Measurements from ENCODE around the gene TTYH2.
A peak's percentile ranks its signal among the peaks of the same experiment; 100 is the strongest.

Gene TTYH2

GRCh38 chr17:74211912-74212208, 1.5 kb upstream of the TTYH2 start:
- in situ Hi-C loops (cut with HindIII; ENCODE audit: low pct_unique_long_range_greater_than_20kb, low sequenced_read_pairs), result no loop called here
- no peak for DNase-seq (ENCODE audit: low read depth in 1 of 2, low spot score in 1 of 2)
- TF ChIP-seq JUND (IDR thresholded peaks at IDR 0.05; ENCODE audit: low read depth), result no peak

- in situ Hi-C loops (cut with HindIII; ENCODE audit: low pct_unique_long_range_greater_than_20kb, low sequenced_read_pairs), result no loop called here
- no peak for TF ChIP-seq JUND (IDR thresholded peaks at IDR 0.05; ENCODE audit: low read depth)
- no peak for DNase-seq (ENCODE audit: low read depth in 1 of 2, low spot score in 1 of 2)
Measured at GRCh38 chr17:74212209-74212912, 1.0 kb upstream of the TTYH2 start.

- no peak for TF ChIP-seq JUND (IDR thresholded peaks at IDR 0.05; ENCODE audit: low read depth)
- in situ Hi-C loops (cut with HindIII; ENCODE audit: low pct_unique_long_range_greater_than_20kb, low sequenced_read_pairs), result no loop called here
- DNase-seq (ENCODE audit: low read depth in 1 of 2, low spot score in 1 of 2), result no peak
Measured at GRCh38 chr17:74213861-74214391, 555 bp downstream of the TTYH2 start.

GRCh38 chr17:74214484-74215341, 1.3 kb downstream of the TTYH2 start:
- DNase-seq (ENCODE audit: low read depth in 1 of 2, low spot score in 1 of 2), result no peak
- no peak for TF ChIP-seq JUND (IDR thresholded peaks at IDR 0.05; ENCODE audit: low read depth)
- in situ Hi-C loops (cut with HindIII; ENCODE audit: low pct_unique_long_range_greater_than_20kb, low sequenced_read_pairs), result no loop called here

GRCh38 chr17:74215342-74215727, 2.0 kb downstream of the TTYH2 start:
- in situ Hi-C loops (cut with HindIII; ENCODE audit: low pct_unique_long_range_greater_than_20kb, low sequenced_read_pairs), result no loop called here
- TF ChIP-seq JUND (IDR thresholded peaks at IDR 0.05; ENCODE audit: low read depth), result no peak
- DNase-seq (ENCODE audit: low read depth in 1 of 2, low spot score in 1 of 2), result no peak

- TF ChIP-seq JUND (IDR thresholded peaks at IDR 0.05; ENCODE audit: low read depth), result no peak
- in situ Hi-C loops (cut with HindIII; ENCODE audit: low pct_unique_long_range_greater_than_20kb, low sequenced_read_pairs), result no loop called here
- DNase-seq (ENCODE audit: low read depth in 1 of 2, low spot score in 1 of 2), result no peak
Measured at GRCh38 chr17:74216505-74216904, 3.1 kb downstream of the TTYH2 start.

- TF ChIP-seq JUND (IDR thresholded peaks at IDR 0.05; ENCODE audit: low read depth), result no peak
- in situ Hi-C loops (cut with HindIII; ENCODE audit: low pct_unique_long_range_greater_than_20kb, low sequenced_read_pairs), result no loop called here
- peak in 1 of 2 experiments; percentile 69 for DNase-seq (ENCODE audit: low read depth in 1 of 2, low spot score in 1 of 2)
Measured at GRCh38 chr17:74217037-74217730, 3.8 kb downstream of the TTYH2 start.

GRCh38 chr17:74217888-74218287, 4.5 kb downstream of the TTYH2 start:
- no peak for TF ChIP-seq JUND (IDR thresholded peaks at IDR 0.05; ENCODE audit: low read depth)
- DNase-seq (ENCODE audit: low read depth in 1 of 2, low spot score in 1 of 2), result no peak
- in situ Hi-C loops (cut with HindIII; ENCODE audit: low pct_unique_long_range_greater_than_20kb, low sequenced_read_pairs), result no loop called here

GRCh38 chr17:74218436-74218835, 5.1 kb downstream of the TTYH2 start:
- in situ Hi-C loops (cut with HindIII; ENCODE audit: low pct_unique_long_range_greater_than_20kb, low sequenced_read_pairs), result no loop called here
- DNase-seq (ENCODE audit: low read depth in 1 of 2, low spot score in 1 of 2), result no peak
- TF ChIP-seq JUND (IDR thresholded peaks at IDR 0.05; ENCODE audit: low read depth), result no peak

- TF ChIP-seq JUND (IDR thresholded peaks at IDR 0.05; ENCODE audit: low read depth), result no peak
- DNase-seq (ENCODE audit: low read depth in 1 of 2, low spot score in 1 of 2), result no peak
- in situ Hi-C loops (cut with HindIII; ENCODE audit: low pct_unique_long_range_greater_than_20kb, low sequenced_read_pairs), result no loop called here
Measured at GRCh38 chr17:74219576-74220133, 6.3 kb downstream of the TTYH2 start.

GRCh38 chr17:74220219-74220618, 6.8 kb downstream of the TTYH2 start:
- DNase-seq (ENCODE audit: low read depth in 1 of 2, low spot score in 1 of 2), result no peak
- no peak for TF ChIP-seq JUND (IDR thresholded peaks at IDR 0.05; ENCODE audit: low read depth)
- in situ Hi-C loops (cut with HindIII; ENCODE audit: low pct_unique_long_range_greater_than_20kb, low sequenced_read_pairs), result no loop called here

GRCh38 chr17:74220946-74221818, 7.8 kb downstream of the TTYH2 start:
- no peak for DNase-seq (ENCODE audit: low read depth in 1 of 2, low spot score in 1 of 2)
- no peak for TF ChIP-seq JUND (IDR thresholded peaks at IDR 0.05; ENCODE audit: low read depth)
- in situ Hi-C loops (cut with HindIII; ENCODE audit: low pct_unique_long_range_greater_than_20kb, low sequenced_read_pairs), result no loop called here
